HEK293 (cell line): Measurements from ENCODE around the gene KLHL22.

Experiments used
- HOXA7 ChIP-seq: sonication (generic); formaldehyde crosslinking; IDR thresholded peaks from 2 replicates; pipeline ENCODE4 v1.8.1; 2022; ENCODE audit warnings: missing genetic modification reagents, borderline replicate concordance
- KLF8 ChIP-seq: fragments of 450-650 bp; formaldehyde crosslinking; IDR thresholded peaks from 2 replicates; pipeline ENCODE4 v1.5.1; 2016; ENCODE audit warnings: missing biosample characterization, missing genetic modification characterization

- no peak for TF ChIP-seq HOXA7 (CRISPR knock-in tag)
- no peak for TF ChIP-seq KLF8 (tag by site-specific recombination)
Observed at GRCh38 chr22:20395181-20395906, 100.3 kb downstream of the KLHL22 start.
